ENCODE data around the gene MRPS26.
"Not testable (repeated sequence)": the region's sequence is repeated elsewhere in the genome, so short reads cannot be mapped to it uniquely, and the experiment has no call there.

Gene MRPS26

GRCh38 chr20:3072530-3073250 lies 26.8 kb downstream of the MRPS26 start:
- DNase-seq (ENCODE audit: low read depth in 4 of 4, low spot score in 1 of 4), result no peak

DNA sequence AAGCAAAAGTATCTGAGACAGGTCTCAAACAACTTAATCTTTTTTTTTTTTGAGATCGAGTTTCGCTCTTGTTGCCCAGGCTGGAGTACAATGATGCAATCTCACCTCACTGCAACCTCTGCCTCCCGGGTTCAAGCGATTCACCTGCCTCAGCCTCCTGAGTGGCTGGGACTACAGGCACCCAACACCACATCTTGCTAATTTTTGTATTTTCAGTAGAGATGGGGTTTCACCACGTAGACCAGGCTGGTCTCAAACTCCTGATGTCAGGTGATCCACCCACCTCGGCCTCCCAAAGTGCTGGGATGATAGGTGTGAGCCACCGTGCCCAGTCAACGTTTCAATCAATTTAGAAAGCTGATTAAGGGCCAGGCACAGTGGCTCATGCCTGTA lies 27.4 kb downstream of the MRPS26 start:
- not testable (repeated sequence) for DNase-seq (ENCODE audit: low read depth in 4 of 4, low spot score in 1 of 4)

DNA sequence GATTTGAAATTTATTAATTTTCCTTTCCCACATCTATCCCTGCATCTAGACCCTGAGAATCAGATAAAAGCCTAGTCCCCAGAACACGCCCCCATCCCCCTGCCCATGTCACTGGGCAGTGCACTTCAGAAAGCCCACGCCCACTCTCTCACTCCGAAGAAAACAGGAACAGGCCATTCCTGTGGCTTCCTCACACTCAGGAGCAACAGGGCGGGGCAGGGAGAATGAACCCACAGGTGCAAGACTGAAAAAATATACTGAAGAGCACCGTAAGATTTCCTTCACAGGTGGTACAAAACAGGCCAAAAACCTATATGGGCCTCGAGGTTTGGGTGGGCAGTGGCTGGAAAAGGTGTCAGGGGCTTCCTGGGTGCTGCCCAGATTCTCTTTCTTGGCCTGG lies 29.0 kb downstream of the MRPS26 start:
- DNase-seq (ENCODE audit: low read depth in 4 of 4, low spot score in 1 of 4), result no peak

GRCh38 chr20:3075315-3075714 lies 29.5 kb downstream of the MRPS26 start:
- not testable (repeated sequence) for DNase-seq (ENCODE audit: low read depth in 4 of 4, low spot score in 1 of 4)

- no peak for DNase-seq (ENCODE audit: low read depth in 4 of 4, low spot score in 1 of 4)
These were observed 31.8 kb downstream of the MRPS26 start for GRCh38 chr20:3077618-3078134.

DNA sequence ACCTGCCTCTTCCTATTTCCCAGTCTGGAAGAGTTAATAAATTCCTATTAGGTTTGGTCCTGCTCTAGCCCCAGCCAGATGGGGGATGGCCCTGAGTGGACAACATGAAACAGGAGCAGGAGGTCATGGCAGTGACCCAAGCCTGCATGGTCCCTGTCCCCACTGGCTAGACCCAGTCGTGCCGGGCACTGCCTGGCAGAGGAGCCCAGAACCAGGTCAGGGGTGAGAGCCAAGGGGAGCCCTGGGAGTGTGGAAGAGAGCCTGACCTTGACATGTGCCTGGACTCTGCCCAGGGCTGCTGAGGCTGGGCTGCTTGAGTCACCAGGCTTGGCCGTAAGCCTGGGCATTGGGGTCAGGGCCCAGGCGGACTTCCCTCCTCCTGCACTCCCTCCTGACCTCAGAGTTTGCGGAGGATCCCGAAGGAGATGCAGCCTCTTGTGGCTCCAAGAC lies 35.1 kb downstream of the MRPS26 start:
- no peak for DNase-seq (ENCODE audit: low read depth in 4 of 4, low spot score in 1 of 4)

- no peak for DNase-seq (ENCODE audit: low read depth in 4 of 4, low spot score in 1 of 4)
These were observed 35.8 kb downstream of the MRPS26 start for GRCh38 chr20:3081641-3082040.

DNA sequence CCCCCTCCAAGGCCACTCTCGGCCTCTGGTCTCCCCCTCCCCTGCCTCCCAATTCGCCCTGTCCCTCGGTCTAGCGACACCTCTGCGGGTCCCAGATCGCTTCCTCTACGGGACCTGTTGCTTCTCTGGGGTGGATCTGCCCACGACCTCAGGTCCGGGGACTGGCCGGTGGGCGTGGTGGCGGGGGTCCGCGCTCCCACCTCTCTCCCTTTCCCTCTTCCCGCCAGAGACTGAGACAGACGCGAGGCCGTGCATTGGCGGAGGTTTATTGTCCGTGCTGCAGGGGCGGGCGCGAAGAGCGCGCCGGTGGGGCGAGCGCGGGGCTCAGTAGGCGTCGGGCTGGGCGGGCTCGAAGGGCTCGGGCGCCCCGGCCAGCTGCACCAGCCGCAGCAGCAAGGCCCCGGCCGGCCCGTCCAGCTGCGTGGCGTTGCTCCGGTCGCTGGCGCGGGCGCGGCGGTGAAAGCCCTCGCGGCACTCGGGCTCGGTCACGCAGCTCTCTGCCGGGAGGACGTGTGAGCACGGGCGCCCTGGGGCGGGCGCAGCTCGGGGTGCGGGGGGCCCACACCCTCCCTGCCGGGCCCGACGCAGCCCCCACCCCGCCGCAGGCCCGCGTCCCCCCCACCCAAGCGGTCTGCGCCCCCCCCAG lies 36.6 kb downstream of the MRPS26 start:
- DNase-seq (ENCODE audit: low read depth in 4 of 4, low spot score in 1 of 4), result no peak

- no peak for DNase-seq (ENCODE audit: low read depth in 4 of 4, low spot score in 1 of 4)
These were observed 37.4 kb downstream of the MRPS26 start for GRCh38 chr20:3082955-3083952.

- no peak for DNase-seq (ENCODE audit: low read depth in 4 of 4, low spot score in 1 of 4)
These were observed 38.6 kb downstream of the MRPS26 start, which contains the start of gene AVP for GRCh38 chr20:3084283-3084985. Gene AVP (minus strand): TSS chr20:3084724. CDS start chr20:3084674, 50 bp downstream.

GRCh38 chr20:3084986-3085360 lies 39.1 kb downstream of the MRPS26 start:
- no peak for DNase-seq (ENCODE audit: low read depth in 4 of 4, low spot score in 1 of 4)

GRCh38 chr20:3085571-3086072 lies 39.8 kb downstream of the MRPS26 start:
- no peak for DNase-seq (ENCODE audit: low read depth in 4 of 4, low spot score in 1 of 4)

GRCh38 chr20:3088031-3088430 lies 42.2 kb downstream of the MRPS26 start:
- no peak for DNase-seq (ENCODE audit: low read depth in 4 of 4, low spot score in 1 of 4)

- DNase-seq (ENCODE audit: low read depth in 4 of 4, low spot score in 1 of 4), result no peak
These were observed 44.7 kb downstream of the MRPS26 start for GRCh38 chr20:3090565-3090964.

DNA sequence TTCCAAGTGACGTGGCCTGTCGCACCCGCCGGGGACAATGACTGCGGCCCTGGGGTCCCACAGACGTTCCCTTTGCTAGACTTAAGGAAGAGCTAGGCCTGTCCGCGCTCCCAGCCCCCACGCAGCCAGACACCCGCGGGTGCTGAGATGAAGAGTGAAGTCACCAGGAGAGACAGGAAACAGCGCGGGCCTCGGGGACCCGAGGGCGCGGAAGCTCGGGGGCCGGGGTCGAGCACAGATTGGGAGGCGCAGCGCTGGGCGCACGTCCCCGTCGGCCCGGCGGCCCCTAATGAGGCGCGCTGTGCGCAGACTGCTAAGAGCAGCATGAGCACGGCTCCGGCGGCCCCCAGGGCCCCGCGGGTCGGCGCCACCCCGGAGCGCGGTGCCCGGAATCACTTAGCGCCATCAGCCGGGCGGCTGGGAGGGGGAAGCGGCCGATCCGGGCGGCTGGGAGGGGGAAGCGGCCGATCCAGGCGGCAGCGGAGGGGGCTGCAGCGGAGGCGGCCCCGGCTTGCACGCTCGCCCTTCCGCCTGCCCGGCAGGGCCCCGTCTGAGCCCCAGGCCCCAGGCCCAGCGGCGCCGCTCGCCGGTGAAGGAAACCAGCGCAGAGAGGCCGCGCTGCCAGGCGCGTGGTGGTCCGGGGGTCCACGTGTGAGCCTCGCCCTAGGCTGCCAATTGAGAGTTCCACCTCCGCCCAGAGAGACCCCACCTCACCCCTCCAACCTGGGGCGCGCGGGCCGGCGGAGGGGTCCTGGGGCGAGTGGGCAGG lies 46.9 kb downstream of the MRPS26 start:
- DNase-seq (ENCODE audit: low read depth in 4 of 4, low spot score in 1 of 4), result peak in 1 of 4 experiments; percentile 32

- DNase-seq (ENCODE audit: low read depth in 4 of 4, low spot score in 1 of 4), result no peak
These were observed 48.1 kb downstream of the MRPS26 start for GRCh38 chr20:3093861-3094361.

DNA sequence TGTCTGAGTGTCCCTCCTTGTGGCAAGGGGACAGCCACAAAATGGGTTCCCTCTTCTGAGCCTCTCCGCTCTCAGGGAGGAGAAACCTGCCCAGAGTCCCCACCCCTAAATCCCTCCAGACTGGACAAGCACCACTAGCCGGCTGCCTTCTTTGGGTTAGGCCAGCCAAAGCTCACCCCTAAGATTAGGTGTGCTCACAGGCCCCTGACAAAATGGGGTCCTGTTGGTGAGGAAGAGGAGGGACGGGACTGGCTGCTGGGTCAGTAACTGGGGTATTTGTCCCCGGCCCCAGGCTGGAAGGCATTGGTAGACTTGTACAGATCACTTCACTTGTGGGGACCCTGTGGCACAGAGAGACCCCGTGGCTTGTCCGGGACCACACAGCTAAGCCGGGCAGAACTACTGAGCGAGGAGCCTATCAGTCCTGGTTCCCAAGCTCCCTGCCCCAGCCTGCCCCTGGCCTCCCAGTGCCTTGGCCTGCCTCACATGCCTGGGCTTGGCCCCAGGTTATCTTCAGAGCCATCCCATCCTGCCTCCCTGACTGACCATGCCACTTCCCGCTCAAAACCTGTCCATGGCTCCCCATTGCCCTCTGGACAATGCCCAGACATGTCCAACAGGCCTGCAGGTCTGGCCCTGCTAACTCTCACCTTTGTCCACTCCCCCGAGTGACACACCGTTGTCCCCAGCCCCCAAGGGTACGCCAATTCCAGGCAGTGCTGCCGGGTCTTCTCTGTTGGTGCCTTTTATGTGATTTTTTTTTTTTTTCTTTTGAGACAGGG lies 49.2 kb downstream of the MRPS26 start:
- DNase-seq (ENCODE audit: low read depth in 4 of 4, low spot score in 1 of 4), result no peak
